K562 (cell line): Measurements from ENCODE around the gene WDR46. TPM values are rescaled to one million over a fixed set of nuclear protein-coding genes. Genes with fewer than 3 reads are reported as not detected.

Experiments used
- ARNT ChIP-seq, 2 experiments: fragments of 450-650 bp; IDR thresholded peaks; 2 replicates each; pipeline ENCODE4 v1.6.1; 2016; ENCODE audit warnings: mild to moderate bottlenecking in 1 of 2
- ATF7 ChIP-seq: fragments of 450-650 bp; IDR thresholded peaks from 2 replicates; pipeline ENCODE4 v1.7.1; 2014; ENCODE audit warnings: mild to moderate bottlenecking, moderate library complexity
- BCLAF1 ChIP-seq, 2 experiments: fragments of 450-650 bp in 1 of 2; IDR thresholded peaks; 2 replicates each; pipeline ENCODE4 v1.6.1; 2011 to 2017; ENCODE audit warnings: low read depth in 2 of 2, antibody characterized with exemption in 1 of 2, borderline replicate concordance in 1 of 2, low read length in 1 of 2, mild to moderate bottlenecking in 1 of 2, mixed read lengths in 1 of 2; ENCODE audit not compliant: control insufficient read depth in 1 of 2
- CEBPG ChIP-seq, 3 experiments: fragments of 200-800 bp in 1 of 3; sonication (Bioruptor generic) in 1 of 3; sonication (generic) in 1 of 3; formaldehyde crosslinking in 1 of 3; IDR thresholded peaks in 2 of 3; conservative IDR thresholded peaks in 1 of 3; 2 replicates each; pipeline versions ENCODE4 v1.6.1 to v1.8.0; 2016 to 2022; ENCODE audit warnings: missing compliant biosample characterization in 2 of 3, missing genetic modification characterization in 2 of 3, mild to moderate bottlenecking in 1 of 3, missing genetic modification reagents in 1 of 3
- ELF4 ChIP-seq: fragments of 450-650 bp; formaldehyde crosslinking; IDR thresholded peaks from 2 replicates; pipeline ENCODE4 v1.4.0; 2022; ENCODE audit warnings: missing genetic modification characterization
- FOXO4 ChIP-seq: fragments of 450-650 bp; formaldehyde crosslinking; IDR thresholded peaks from 2 replicates; pipeline ENCODE4 v1.4.0; 2020; ENCODE audit warnings: mild to moderate bottlenecking, moderate library complexity
- MAFG ChIP-seq: fragments of 450-650 bp; conservative IDR thresholded peaks from 2 replicates; pipeline ENCODE4 v1.6.1; 2016; ENCODE audit warnings: missing genetic modification characterization, missing compliant biosample characterization
- OTX1 ChIP-seq: fragments of 450-650 bp; formaldehyde crosslinking; IDR thresholded peaks from 2 replicates; pipeline ENCODE4 v1.4.0; 2022; ENCODE audit warnings: mild to moderate bottlenecking
- POLR2A ChIP-seq: fragments of 450-650 bp; conservative IDR thresholded peaks from 2 replicates; pipeline ENCODE4 v1.6.1; 2016
- SAFB ChIP-seq: fragments of 200-400 bp; formaldehyde crosslinking; IDR thresholded peaks from 2 replicates; pipeline ENCODE4 v1.6.1; 2017; ENCODE audit warnings: low read depth, low read length, borderline replicate concordance
- SMAD1 ChIP-seq: fragments of 150-350 bp; IDR thresholded peaks from 2 replicates; pipeline ENCODE4 v1.6.1; 2014; ENCODE audit warnings: low read length, low read depth; ENCODE audit not compliant: partially characterized antibody
- SMARCB1 ChIP-seq: IDR thresholded peaks from 2 replicates; pipeline ENCODE4 v1.6.1; 2011; ENCODE audit warnings: improper control_type of control experiment, low read depth; ENCODE audit not compliant: insufficient read length
- SPI1 ChIP-seq: IDR thresholded peaks from 2 replicates; pipeline ENCODE4 v1.6.1; 2011; ENCODE audit warnings: low read depth, low read length, control low read depth, borderline replicate concordance
- TAF1 ChIP-seq: IDR thresholded peaks from 2 replicates; pipeline ENCODE4 v1.6.1; 2011; ENCODE audit warnings: mild to moderate bottlenecking, low read length, moderate library complexity; ENCODE audit not compliant: insufficient read depth, control insufficient read depth, severe bottlenecking; ENCODE audit errors: extremely low read depth
- TBP ChIP-seq: optimal IDR thresholded peaks from 2 replicates; pipeline ENCODE3; 2011; ENCODE audit warnings: low read depth, low read length, improper control_type of control experiment
- ZBTB7A ChIP-seq: IDR thresholded peaks from 2 replicates; pipeline ENCODE4 v1.6.1; 2011; ENCODE audit warnings: low read depth, mild to moderate bottlenecking, low read length, moderate library complexity, borderline replicate concordance; ENCODE audit not compliant: control insufficient read depth
- ZNF445 ChIP-seq: fragments of 250-450 bp; sonication (Bioruptor Pico); IDR thresholded peaks from 2 replicates; pipeline ENCODE4 v1.4.0; 2020; ENCODE audit warnings: low read depth, mild to moderate bottlenecking, moderate library complexity
- polyA plus RNA-seq, 8 experiments: library from polyadenylated mRNA; depleted of rRNA in 4 of 8; stranded (reverse) in 5 of 8; unstranded in 3 of 8; fragments of >200 nt; fragmentation: Nextera tagmentation in 2 of 8; fragmentation: Illumina TruSeq in 1 of 8; extraction: Ambion mirVana in 2 of 8; extraction: Trizol in 1 of 8; gene quantifications; 2 replicates each; pipeline versions ENCODE4 v1.2.1 to v1.2.3, GENCODE V29; 2011 to 2014; ENCODE audit warnings: inconsistent platforms in 1 of 8, missing spikeins in 1 of 8
- total RNA-seq, 7 experiments: library from RNA; depleted of rRNA in 6 of 7; stranded (reverse); fragments of >200 nt in 6 of 7; fragmentation: Illumina TruSeq in 2 of 7; extraction: Trizol in 2 of 7; gene quantifications; 2 replicates each; pipeline versions ENCODE4 v1.2.1 to v1.2.3, GENCODE V29; 2011 to 2021; ENCODE audit warnings: low replicate concordance in 1 of 7
- TF ChIP-seq, protein P1 (sequence below): fragments of 250-450 bp; sonication (Bioruptor Pico); IDR thresholded peaks from 2 replicates; pipeline ENCODE4 v1.4.0; 2020; ENCODE audit warnings: mild to moderate bottlenecking
- TF ChIP-seq, protein P2 (sequence below), 2 experiments: fragments of 450-650 bp in 1 of 2; sonication (generic) in 1 of 2; formaldehyde crosslinking; conservative IDR thresholded peaks; 2 replicates each; pipeline versions ENCODE4 v1.4.0 to v1.8.1; 2020 to 2022; ENCODE audit warnings: mild to moderate bottlenecking in 1 of 2, missing genetic modification reagents in 1 of 2

Gene WDR46
- total and polyA plus RNA-seq, 9 of the 15 experiments (the other 6 are each of a cell fraction or from before 2014, with no cell fraction given) = 8.9 to 146 (median 93.1) TPM

- TF ChIP-seq SAFB (0 out of 2 replicates have a peak, but pooled peaks have one; percentile 57), OTX1 (CRISPR knock-in tag) (peak; percentile 73; the same call in 1 of the 2 replicates), TAF1 (peak; percentile 72), ZBTB7A (no peak; the same call in 1 of the 2 replicates), SMAD1 (peak; percentile 24), ARNT (IDR thresholded peaks at IDR 0.05) (no peak), SMARCB1 (peak; percentile 25), SPI1 (peak; percentile 51; the same call in 1 of the 2 replicates), ELF4 (CRISPR knock-in tag) (peak; percentile 41; the same call in 1 of the 2 replicates), ZNF445 (CRISPR knock-in tag) (peak; percentile 14; the same call in 1 of the 2 replicates), POLR2A (peak; percentile 96), TBP (peak; percentile 80), MAFG (tag) (peak; percentile 81), BCLAF1 (IDR thresholded peaks at IDR 0.05; ENCODE audit: borderline replicate concordance in 1 of 2, control insufficient read depth in 1 of 2, low read depth in 2 of 2, low read length in 1 of 2) (0 out of 4 replicates have a peak, but pooled peaks of 1 of the 2 experiments have one; percentile 42), FOXO4 (peak; percentile 48; the same call in 1 of the 2 replicates), ATF7 (peak; percentile 88), CEBPG (CRISPR knock-in tag; IDR thresholded peaks at IDR 0.05) (peak; percentile 27; the same call in 1 of the 2 replicates), CEBPG (tag; conservative IDR thresholded peaks at IDR 0.05 in 1 of 2, IDR thresholded peaks at IDR 0.05 in 1 of 2) (no peak)
- TF ChIP-seq, protein P1, sequence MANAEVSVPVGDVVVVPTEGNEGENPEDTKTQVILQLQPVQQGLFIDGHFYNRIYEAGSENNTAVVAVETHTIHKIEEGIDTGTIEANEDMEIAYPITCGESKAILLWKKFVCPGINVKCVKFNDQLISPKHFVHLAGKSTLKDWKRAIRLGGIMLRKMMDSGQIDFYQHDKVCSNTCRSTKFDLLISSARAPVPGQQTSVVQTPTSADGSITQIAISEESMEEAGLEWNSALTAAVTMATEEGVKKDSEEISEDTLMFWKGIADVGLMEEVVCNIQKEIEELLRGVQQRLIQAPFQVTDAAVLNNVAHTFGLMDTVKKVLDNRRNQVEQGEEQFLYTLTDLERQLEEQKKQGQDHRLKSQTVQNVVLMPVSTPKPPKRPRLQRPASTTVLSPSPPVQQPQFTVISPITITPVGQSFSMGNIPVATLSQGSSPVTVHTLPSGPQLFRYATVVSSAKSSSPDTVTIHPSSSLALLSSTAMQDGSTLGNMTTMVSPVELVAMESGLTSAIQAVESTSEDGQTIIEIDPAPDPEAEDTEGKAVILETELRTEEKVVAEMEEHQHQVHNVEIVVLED (CRISPR knock-in tag) = peak; percentile 13; the same call in 1 of the 2 replicates
- TF ChIP-seq, protein P2, sequence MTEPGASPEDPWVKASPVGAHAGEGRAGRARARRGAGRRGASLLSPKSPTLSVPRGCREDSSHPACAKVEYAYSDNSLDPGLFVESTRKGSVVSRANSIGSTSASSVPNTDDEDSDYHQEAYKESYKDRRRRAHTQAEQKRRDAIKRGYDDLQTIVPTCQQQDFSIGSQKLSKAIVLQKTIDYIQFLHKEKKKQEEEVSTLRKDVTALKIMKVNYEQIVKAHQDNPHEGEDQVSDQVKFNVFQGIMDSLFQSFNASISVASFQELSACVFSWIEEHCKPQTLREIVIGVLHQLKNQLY (CRISPR knock-in tag; conservative IDR thresholded peaks at IDR 0.05) = 0 out of 4 replicates have a peak, but pooled peaks of 1 of the 2 experiments have one; percentile 26
Measured at GRCh38 chr6:33248932-33249731, 39.9 kb downstream of the WDR46 start (continued).
